Measurements from ENCODE around the gene EPHB1. TPM values are rescaled to one million over a fixed set of nuclear protein-coding genes. Genes with fewer than 3 reads are reported as not detected.
A peak's percentile ranks its signal among the peaks of the same experiment; 100 is the strongest.

EPHB1 gene
- total RNA-seq, 4 donors from 2014 or later = 11.1 to 14.2 (median 13.0) TPM

- intact Hi-C loops (cut with DNase I; ENCODE audit: low total_unique reads) = loop anchor here (5.0 to 10.0 kb wide), 2 partner anchors 712 to 1105 kb away; no protein-coding TSS in a partner anchor
- DNase-seq (ENCODE audit: low spot score in 2 of 2) = no peak
- 89% methylated on average over 2 of the region's 2 CpGs for WGBS, 2 donors
- H3K4me3 ChIP-seq (ENCODE audit: low read depth, poor library complexity, severe bottlenecking) = no peak overlapping the region
- TF ChIP-seq POLR2A (IDR thresholded peaks at IDR 0.05) (no peak), CTCF (IDR thresholded peaks at IDR 0.05) (no peak)
These were observed 5.0 kb upstream of the EPHB1 start for GRCh38 chr3:134790065-134790464.

DNA sequence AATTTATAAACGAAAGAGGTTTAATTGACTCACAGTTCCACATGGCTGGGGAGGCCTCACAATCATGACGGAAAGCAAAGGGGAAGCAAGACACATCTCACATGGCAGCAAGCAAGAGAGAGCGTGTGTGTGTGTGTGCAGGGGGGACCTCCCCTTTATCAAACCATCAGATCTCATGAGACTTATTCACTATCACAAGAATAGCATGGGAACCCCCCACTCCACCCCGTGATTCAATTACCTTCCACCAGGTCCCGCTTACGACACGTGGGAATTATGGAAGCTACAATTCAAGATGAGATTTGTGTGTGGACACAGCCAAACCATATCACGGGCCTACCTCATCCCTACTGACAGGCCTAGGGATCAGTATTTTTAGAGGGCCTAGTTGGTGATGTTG lies 3.1 kb upstream of the EPHB1 start:
- DNase-seq (ENCODE audit: low spot score in 2 of 2) = no peak
- intact Hi-C loops (cut with DNase I; ENCODE audit: low total_unique reads) = loop anchor here (5.0 to 10.0 kb wide), 2 partner anchors 710 to 1103 kb away; no protein-coding TSS in a partner anchor
- TF ChIP-seq POLR2A (IDR thresholded peaks at IDR 0.05) (no peak), CTCF (IDR thresholded peaks at IDR 0.05) (no peak)
- no peak overlapping the region for H3K4me3 ChIP-seq (ENCODE audit: low read depth, poor library complexity, severe bottlenecking)
- 95 to 98% methylated on average over 8 of the region's 8 CpGs for WGBS, 2 donors

DNA sequence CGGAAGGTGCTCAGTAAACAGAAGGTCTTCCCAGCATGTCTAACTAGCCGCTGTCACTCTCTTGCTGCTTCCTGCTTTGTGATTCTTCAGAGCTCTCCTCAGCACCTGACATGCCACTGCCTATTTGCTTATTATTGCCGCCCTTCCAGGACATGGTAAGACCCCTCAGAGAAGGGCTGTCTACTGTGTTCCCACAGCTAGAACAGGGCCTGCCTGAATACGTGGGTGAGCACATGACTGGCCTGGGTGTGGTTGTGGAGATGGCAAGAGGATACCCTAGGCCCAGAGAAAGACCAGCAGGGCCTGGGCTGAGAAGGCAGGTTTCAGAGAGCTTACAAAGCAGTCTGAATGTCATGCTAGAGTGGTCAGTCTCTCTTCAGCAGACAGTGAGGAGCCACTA lies 2.4 kb upstream of the EPHB1 start:
- intact Hi-C loops (cut with DNase I; ENCODE audit: low total_unique reads) = loop anchor here (5.0 to 10.0 kb wide), 2 partner anchors 710 to 1102 kb away; no protein-coding TSS in a partner anchor
- no peak for TF ChIP-seq POLR2A (IDR thresholded peaks at IDR 0.05)
- TF ChIP-seq CTCF (IDR thresholded peaks at IDR 0.05) = no peak
- H3K4me3 ChIP-seq (ENCODE audit: low read depth, poor library complexity, severe bottlenecking) = no peak overlapping the region
- 82 to 87% methylated on average over 4 of the region's 4 CpGs for WGBS, 2 donors
- DNase-seq (ENCODE audit: low spot score in 2 of 2) = no peak

- no peak for DNase-seq (ENCODE audit: low spot score in 2 of 2)
- intact Hi-C loops (cut with DNase I; ENCODE audit: low total_unique reads) = loop anchor here (5.0 to 10.0 kb wide), 2 partner anchors 709 to 1101 kb away; no protein-coding TSS in a partner anchor
- WGBS, 2 donors = 86% methylated on average over 4 of the region's 4 CpGs
- no peak overlapping the region for H3K4me3 ChIP-seq (ENCODE audit: low read depth, poor library complexity, severe bottlenecking)
- no peak for TF ChIP-seq CTCF (IDR thresholded peaks at IDR 0.05)
- TF ChIP-seq POLR2A (IDR thresholded peaks at IDR 0.05) = no peak
These were observed 1.5 kb upstream of the EPHB1 start for GRCh38 chr3:134793562-134793961.

- intact Hi-C loops (cut with DNase I; ENCODE audit: low total_unique reads) = loop anchor here (5.0 to 10.0 kb wide), 2 partner anchors 708 to 1100 kb away; no protein-coding TSS in a partner anchor
- WGBS, 2 donors = 62 to 66% methylated on average over 9 of the region's 9 CpGs
- no peak overlapping the region for H3K4me3 ChIP-seq (ENCODE audit: low read depth, poor library complexity, severe bottlenecking)
- no peak for DNase-seq (ENCODE audit: low spot score in 2 of 2)
- TF ChIP-seq CTCF (IDR thresholded peaks at IDR 0.05) (no peak), POLR2A (IDR thresholded peaks at IDR 0.05) (no peak)
These were observed 737 bp upstream of the EPHB1 start for GRCh38 chr3:134794323-134794722.

GRCh38 chr3:134795746-134796280 lies 753 bp downstream of the EPHB1 start:
- intact Hi-C loops (cut with DNase I; ENCODE audit: low total_unique reads) = loop anchor here (10.0 kb wide), 1 partner anchor 1099 kb away; no protein-coding TSS in a partner anchor

More at GRCh38 chr3:134795746-134796280, 753 bp downstream of the EPHB1 start:
- TF ChIP-seq CTCF (IDR thresholded peaks at IDR 0.05) (no peak), POLR2A (IDR thresholded peaks at IDR 0.05) (no peak)
- no peak for DNase-seq (ENCODE audit: low spot score in 2 of 2)
- H3K4me3 ChIP-seq (ENCODE audit: low read depth, poor library complexity, severe bottlenecking) = peak overlapping the region; percentile 45
- WGBS, 2 donors = 0% methylated on average over 3 to 15 of the region's 50 CpGs
